Fibroblast of skin of abdomen (primary cell): ENCODE results near the gene RAB40A.
A peak's percentile ranks its signal among the peaks of the same experiment; 100 is the strongest.
"Not testable (repeated sequence)": the region's sequence is repeated elsewhere in the genome, so short reads cannot be mapped to it uniquely, and the experiment has no call there.

ENCODE experiments used
- DNase-seq: peaks from one replicate; pipeline ENCODE4 v3.0.0-alpha.2; 2013

Gene RAB40A

DNA sequence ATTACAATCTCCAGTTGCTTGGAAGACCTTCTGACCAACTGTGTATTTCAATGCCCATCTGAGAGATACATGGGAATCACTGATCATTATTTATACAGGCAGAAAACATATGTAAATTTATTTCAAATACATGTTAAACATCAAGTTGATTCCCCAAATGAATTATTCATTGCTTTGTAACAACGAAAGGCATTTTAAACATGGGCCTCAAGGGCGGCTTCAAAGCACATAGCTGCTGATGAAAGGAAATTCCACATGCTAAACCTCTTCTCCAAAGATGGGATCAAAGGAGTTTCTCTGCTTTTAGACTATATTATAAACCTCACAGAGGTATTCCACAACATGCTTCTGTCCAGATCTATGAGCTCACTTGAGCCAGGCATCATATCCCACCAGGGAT is 4.3 kb upstream of the RAB40A start:
- no peak for DNase-seq

DNA sequence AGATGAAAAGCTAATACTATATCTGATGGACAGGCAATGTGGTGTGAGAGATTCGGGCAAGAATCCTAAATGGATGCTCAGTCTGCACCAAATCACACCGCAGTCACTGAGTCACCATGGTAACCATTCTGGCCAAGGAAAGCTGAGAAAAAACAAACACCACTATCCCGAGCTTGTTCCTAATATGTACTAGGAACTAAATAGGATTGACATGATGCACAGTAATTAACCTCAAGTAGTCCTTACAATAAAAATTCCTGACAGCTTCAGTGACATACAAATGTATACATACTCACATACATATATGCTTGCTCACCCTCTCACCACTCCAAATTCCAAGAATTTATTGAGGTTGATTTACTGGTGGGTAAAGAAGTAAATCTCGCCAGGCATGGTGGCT is 1.1 kb upstream of the RAB40A start:
- peak; percentile 89 for DNase-seq

DNA sequence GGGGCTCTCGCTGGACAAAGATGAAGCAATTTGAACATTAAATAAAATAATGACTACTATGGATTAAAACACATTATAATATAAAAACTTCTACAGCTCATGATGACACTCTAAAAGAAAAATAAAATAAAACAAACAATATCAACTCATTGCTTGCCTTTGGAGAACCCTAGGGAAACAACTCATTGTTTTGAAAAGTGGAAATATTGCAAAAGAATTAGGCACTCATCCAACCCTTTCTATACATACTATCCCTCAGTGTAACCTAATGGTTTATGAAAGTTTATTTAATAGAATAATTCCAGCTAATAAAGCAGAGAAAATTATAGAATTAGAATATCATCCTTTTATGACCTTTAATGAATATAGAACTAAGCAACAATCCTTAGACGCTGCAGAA is 718 bp downstream of the RAB40A start:
- no peak for DNase-seq

GRCh38 chrX:103517246-103517645 is 2.0 kb downstream of the RAB40A start:
- peak; percentile 30 for DNase-seq

DNA sequence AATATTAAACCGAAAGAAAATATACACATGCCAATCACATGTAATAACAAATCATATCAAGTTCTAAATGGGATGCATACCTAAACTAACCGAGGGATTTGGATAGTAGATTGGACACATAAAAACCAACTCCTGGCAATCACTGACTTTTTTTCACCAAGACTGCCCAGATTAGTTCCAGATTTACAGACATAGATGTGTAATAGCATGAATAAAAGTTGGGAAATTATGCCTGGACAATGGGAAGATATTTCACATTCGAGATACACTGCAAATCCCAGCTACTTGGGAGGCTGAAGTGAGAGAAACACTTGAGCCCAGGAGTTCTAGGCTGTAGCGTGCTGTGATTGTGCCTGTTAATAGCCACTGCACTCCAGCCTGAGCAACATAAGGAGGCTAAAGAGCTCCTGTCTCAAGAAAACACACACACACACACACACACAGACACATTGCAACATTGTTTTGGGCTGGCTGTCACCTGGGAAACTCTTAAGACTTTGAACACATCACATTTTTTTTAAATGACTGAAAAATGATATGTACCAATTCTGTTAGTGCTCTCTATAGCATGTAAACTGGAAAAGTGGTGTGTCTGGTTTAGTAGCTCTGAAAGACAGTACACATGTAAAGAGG is 5.7 kb downstream of the RAB40A start:
- DNase-seq = no peak

DNA sequence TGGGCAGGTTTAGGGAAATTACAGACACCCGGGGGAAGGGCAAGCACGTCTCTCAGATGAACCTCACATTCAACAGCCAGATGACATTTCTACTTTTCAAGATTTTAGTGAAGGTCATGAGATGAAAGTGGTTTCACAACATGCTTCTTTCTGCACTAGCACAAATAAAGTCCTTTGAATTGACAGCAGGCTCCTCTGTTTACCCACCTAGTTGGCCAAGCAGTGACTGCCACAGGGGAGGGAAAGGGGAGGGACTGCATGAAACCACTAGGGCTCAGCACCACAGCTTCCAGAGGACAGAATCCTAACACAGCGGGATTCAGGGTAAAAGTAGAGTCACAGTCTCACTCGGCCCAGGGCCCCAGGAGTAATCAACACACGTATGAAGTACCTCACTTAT is 6.2 kb downstream of the RAB40A start:
- DNase-seq = no peak

GRCh38 chrX:103510031-103510430 is 9.3 kb downstream of the RAB40A start:
- no peak for DNase-seq

DNA sequence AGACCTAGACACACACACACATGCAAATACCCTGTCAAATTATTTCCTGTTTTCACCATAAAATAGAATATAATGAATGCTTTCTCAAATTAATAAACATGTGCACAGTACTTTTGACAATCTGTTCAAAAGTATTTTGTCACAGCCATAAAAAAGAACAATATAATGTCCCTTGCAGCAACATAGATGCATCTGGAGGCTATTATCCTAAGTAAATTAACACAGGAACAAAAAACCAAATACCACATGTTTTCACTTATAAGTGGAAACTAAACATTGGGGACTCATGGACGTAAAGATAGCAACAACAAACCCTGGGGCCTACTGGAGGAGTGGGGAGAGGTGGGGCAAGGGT is 15.5 kb downstream of the RAB40A start:
- DNase-seq = no peak

- DNase-seq = peak; percentile 46
These were observed 16.0 kb downstream of the RAB40A start for GRCh38 chrX:103503163-103503852.

DNA sequence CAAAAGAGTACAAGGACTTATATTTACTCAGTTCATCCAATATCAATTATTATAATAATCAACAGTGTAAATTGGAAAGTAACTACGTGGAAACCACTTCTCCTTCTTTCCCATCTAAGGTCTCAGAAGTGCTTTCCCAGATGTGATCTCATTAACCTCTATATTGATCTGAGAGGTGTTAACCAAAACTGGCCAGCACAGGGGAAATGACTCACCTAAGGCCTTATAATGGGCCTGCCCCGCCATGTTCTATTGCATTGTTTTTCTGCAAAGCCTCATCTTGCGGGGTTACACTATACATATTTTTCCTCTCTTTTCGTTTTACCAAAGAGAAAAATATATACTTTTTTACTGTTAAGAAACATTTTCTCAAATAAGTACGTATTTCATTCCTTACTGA is 20.5 kb downstream of the RAB40A start:
- no peak for DNase-seq

GRCh38 chrX:103495786-103496185 is 23.5 kb downstream of the RAB40A start:
- peak; percentile 47 for DNase-seq

DNA sequence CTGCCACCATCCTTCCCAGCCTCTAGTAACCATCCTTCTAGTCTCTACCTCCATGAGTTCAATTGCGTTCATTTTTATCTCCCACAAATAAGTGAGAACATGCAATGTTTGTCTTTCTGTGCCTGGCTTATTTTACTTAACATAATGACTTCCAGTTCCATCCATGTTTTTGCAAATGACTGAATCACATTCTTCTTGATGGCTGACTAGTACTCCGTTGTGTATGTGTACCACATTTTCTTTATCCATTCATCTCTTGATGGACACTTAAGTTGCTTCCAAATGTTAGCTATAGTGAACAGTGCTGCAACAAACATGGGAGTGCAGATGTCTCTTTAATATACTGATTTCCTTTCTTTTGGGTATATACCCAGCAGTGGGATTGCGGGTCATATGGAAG is 25.7 kb downstream of the RAB40A start:
- not testable (repeated sequence) for DNase-seq

- peak; percentile 20 for DNase-seq
These were observed 29.6 kb downstream of the RAB40A start for GRCh38 chrX:103489733-103490132.

- no peak for DNase-seq
These were observed 30.5 kb downstream of the RAB40A start for GRCh38 chrX:103488794-103489193.

- DNase-seq = no peak
These were observed 31.0 kb downstream of the RAB40A start for GRCh38 chrX:103488332-103488731.

GRCh38 chrX:103483720-103484119 is 35.6 kb downstream of the RAB40A start:
- DNase-seq = no peak

- no peak for DNase-seq
These were observed 38.8 kb downstream of the RAB40A start for GRCh38 chrX:103480526-103480925.

DNA sequence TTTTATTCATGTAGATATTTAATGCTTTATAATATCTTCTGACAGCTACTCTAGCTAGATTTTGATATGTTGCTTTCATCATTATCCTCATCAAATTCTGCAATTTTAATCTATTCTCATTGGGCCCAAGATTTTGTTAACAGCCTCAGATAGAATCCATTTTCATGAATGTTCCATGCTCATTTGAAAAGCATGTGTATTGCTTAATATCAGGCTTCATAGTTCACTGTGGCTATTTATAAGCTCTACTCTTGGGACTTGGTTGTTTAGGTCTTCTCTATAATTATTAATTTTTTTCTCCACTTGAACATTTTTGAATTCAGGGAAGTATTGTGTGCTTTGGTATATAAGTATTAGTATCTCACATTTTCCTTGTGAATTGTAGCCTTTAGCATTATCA is 41.8 kb downstream of the RAB40A start:
- no peak for DNase-seq

GRCh38 chrX:103475381-103475780 is 43.9 kb downstream of the RAB40A start:
- DNase-seq = no peak

GRCh38 chrX:103469977-103470376 is 49.3 kb downstream of the RAB40A start:
- not testable (repeated sequence) for DNase-seq

- no peak for DNase-seq
These were observed 51.4 kb downstream of the RAB40A start for GRCh38 chrX:103467887-103468286.

DNA sequence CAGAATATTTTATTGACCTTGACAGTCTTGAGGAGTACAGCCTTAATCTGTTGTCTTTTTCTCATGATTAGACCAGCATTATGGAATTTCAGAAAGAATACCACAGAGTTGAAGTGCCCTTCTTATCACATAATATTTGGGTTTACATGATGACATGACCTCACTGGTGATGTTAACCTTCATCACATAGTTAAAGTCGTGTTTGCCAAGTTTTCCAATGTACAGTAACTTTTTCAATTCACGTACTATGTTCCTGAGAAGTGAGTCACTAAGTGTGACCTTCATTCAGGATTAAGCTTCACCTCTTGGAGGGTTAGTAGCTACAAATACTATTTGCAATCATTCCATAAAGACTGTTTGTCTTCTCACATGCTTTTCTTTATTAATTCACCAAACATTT is 52.1 kb downstream of the RAB40A start:
- no peak for DNase-seq

DNA sequence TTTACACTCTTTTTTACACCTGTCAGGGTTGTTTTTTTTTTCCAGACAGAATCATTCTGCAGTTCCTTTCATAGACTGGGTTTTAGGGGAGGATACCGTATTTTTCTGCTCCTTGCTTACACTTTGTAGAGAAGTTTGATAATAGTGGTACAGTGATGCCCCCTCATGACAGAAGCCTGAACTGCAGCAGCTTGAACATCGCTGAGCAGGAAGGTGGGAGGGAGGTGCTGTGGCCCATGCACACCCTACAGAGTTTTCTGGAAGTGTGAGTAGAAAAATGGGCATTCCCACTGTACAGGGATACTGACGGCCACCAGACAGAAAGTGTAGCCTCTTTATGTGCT is 54.5 kb downstream of the RAB40A start:
- DNase-seq = peak; percentile 67

DNA sequence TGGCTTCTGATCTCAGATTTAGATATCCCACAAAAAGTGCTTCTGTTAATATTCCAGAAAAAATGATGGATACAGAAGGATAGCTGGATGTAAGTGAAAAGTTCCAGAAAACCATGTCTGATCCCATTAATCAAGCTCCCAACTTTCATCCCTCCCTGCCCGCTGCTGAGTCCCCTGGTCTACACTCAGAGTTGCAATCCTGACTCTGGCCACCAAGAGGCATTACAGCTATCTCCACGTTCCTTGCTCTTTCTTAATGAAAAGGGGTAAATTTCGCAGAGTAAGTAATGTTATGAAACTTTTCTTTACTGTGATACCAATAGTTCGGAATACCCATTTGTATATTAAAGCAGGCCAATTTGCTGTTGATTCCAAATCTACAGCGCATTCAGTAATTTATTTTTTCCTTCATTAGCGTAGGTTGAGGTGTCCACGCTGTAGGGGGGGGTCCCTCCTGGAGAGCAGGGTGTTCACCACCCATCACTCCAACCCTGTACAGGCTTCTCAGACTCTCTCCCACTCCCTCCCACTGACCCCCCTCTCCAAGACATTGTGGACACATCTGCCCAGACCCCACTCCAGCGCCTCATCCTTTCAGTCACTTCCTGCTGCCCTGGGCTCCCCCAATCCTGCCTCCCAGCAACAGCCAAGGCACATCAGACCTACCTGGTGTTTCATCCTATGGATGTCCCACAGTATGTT is 55.1 kb downstream of the RAB40A start:
- peak; percentile 28 for DNase-seq
